ENCODE data around the gene USP32. TPM values are rescaled to one million over a fixed set of nuclear protein-coding genes. Genes with fewer than 3 reads are reported as not detected.

The USP32 gene
- total RNA-seq, 1 experiment from 2014 or later, result 62.9 TPM

DNA sequence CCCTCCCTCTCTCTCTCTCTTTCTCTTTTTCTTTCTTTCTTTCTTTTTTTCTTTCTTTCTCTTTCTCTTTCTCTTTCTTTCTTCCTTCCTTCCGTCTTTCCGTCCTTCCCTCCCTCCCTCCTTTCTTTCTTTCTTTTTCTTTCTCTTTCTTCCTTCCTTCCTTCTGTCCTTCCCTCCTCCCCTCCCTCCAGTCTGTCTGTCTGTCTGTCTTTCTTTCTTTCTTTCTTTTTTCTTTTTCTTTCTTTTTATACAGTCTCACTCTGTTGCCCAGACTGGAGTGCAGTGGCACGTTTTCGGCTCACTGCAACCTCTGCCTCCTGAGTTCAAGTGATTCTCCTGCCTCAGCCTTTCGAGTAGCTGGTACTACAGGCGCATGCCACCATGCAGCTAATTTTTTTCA lies 227.8 kb downstream of the USP32 start:
- no peaks in the 10 kb centered on the region for H3K9me3 Mint-ChIP-seq (ENCODE audit: unreplicated experiment)
- ChIA-PET POLR2A (interaction anchor here (0.5 kb wide), 1 partner anchor 359 kb away, joined by 3 read pairs; no protein-coding TSS in a partner anchor), CTCF (no interaction called here)
- H3K27ac Mint-ChIP-seq (ENCODE audit: low read depth, unreplicated experiment), result no peak overlapping the region
- H3K36me3 Mint-ChIP-seq (ENCODE audit: insufficient read depth, unreplicated experiment), result no peaks in the 10 kb centered on the region
- peaks cover 4% of the 10 kb centered on the region for H3K4me1 Mint-ChIP-seq (ENCODE audit: insufficient read depth, unreplicated experiment)
- H3K4me3 Mint-ChIP-seq (ENCODE audit: unreplicated experiment), result no peak overlapping the region
- BruUV-seq (replicated peaks), result no TSS peak
- TF ChIP-seq, protein P1, sequence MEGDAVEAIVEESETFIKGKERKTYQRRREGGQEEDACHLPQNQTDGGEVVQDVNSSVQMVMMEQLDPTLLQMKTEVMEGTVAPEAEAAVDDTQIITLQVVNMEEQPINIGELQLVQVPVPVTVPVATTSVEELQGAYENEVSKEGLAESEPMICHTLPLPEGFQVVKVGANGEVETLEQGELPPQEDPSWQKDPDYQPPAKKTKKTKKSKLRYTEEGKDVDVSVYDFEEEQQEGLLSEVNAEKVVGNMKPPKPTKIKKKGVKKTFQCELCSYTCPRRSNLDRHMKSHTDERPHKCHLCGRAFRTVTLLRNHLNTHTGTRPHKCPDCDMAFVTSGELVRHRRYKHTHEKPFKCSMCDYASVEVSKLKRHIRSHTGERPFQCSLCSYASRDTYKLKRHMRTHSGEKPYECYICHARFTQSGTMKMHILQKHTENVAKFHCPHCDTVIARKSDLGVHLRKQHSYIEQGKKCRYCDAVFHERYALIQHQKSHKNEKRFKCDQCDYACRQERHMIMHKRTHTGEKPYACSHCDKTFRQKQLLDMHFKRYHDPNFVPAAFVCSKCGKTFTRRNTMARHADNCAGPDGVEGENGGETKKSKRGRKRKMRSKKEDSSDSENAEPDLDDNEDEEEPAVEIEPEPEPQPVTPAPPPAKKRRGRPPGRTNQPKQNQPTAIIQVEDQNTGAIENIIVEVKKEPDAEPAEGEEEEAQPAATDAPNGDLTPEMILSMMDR (IDR thresholded peaks at IDR 0.05; ENCODE audit: unreplicated experiment), result no peak
- intact Hi-C loops (cut with micrococcal nuclease), result no loop called here
- H3K27me3 Mint-ChIP-seq (ENCODE audit: insufficient read depth, unreplicated experiment), result no peaks in the 10 kb centered on the region
- DNase-seq (ENCODE audit: unreplicated experiment), result no peak

DNA sequence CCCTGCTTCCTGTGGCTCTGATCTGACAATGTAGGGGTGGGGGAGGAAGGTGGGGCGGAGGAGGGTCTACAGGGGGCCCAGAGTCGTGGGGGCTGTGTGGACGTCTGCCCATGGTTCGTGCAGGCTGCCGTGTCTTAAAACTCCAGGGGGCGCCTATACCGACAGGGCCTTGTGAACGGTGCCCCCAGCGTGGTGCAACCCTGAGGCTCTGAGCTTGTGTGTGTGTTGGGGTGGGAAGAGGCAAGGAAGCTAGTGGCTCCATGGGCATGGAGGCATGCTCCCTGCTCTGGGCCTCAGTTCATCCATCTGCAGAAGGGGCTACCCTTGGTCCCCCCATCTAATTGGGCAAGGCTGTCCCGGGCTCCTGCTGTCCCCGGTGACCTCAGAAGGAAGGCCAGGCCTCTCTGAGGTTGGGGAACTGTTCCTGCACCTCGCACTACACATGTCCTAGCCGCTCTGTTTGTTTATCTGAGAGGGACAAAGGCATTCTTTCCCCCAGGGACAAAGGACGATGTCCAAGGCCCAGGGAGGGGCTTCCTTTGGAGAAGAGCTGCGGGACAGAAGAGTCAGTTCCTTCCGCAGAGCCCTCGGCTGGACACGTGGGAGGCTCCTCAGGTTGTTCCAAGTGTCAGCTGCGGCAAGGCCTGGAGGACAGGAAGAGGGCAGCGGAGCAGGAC lies 228.7 kb downstream of the USP32 start:
- Mint-ChIP-seq H3K9me3 (ENCODE audit: unreplicated experiment) (no peaks in the 10 kb centered on the region), H3K27me3 (ENCODE audit: insufficient read depth, unreplicated experiment) (no peaks in the 10 kb centered on the region), H3K4me1 (ENCODE audit: insufficient read depth, unreplicated experiment) (peaks cover 4% of the 10 kb centered on the region), H3K36me3 (ENCODE audit: insufficient read depth, unreplicated experiment) (no peaks in the 10 kb centered on the region), H3K4me3 (ENCODE audit: unreplicated experiment) (no peak overlapping the region), H3K27ac (ENCODE audit: low read depth, unreplicated experiment) (no peak overlapping the region)
- BruUV-seq (replicated peaks), result no TSS peak
- intact Hi-C loops (cut with micrococcal nuclease), result no loop called here
- DNase-seq (ENCODE audit: unreplicated experiment), result no peak
- ChIA-PET CTCF (no interaction called here), POLR2A (interaction anchor here (0.5 kb wide), 1 partner anchor 360 kb away, joined by 3 read pairs; no protein-coding TSS in a partner anchor)
- TF ChIP-seq, protein P1 (IDR thresholded peaks at IDR 0.05; ENCODE audit: unreplicated experiment), result no peak

DNA sequence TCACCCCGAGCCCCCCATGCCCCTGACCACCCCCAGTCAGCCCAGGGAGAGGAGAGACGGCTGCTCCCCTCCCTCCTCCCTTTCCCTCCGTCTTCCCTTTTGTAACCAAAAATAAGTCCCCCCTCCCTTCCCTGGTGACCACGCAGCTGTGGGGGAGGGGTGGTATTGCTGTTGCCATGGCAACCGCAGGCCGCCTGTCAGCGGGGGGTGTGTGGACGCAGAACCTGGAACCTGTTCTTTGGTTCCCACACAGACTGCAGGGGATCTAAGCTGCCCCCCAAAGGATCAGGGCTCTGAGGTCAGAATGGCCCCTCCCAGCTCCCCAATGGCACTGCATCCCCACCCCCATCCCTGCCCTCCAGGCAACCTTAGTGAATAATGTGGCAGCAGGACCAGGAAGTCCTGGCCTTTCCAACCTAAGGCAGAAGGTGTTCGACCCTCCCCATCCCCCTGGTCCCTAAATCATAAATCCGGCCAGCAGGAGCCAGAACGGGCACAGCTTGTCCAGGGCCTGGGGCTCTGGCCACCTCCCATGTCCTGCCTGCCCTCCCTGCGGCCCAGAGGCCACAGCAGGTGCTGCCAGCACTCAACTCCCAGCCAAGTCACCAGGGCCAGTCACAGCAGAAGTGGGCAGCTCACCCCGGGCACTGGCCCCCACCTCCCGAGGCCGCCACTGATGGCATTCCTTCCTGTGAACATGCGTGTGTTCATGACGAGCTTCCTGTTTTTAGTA lies 230.2 kb downstream of the USP32 start:
- peaks cover 4% of the 10 kb centered on the region for H3K4me1 Mint-ChIP-seq (ENCODE audit: insufficient read depth, unreplicated experiment)
- no TSS peak for BruUV-seq (replicated peaks)
- no peaks in the 10 kb centered on the region for H3K9me3 Mint-ChIP-seq (ENCODE audit: unreplicated experiment)
- DNase-seq (ENCODE audit: unreplicated experiment), result no peak
- H3K27ac Mint-ChIP-seq (ENCODE audit: low read depth, unreplicated experiment), result no peak overlapping the region
- ChIA-PET POLR2A (interaction anchor here (0.7 kb wide), 1 partner anchor 102 kb away, joined by 3 read pairs; no protein-coding TSS in a partner anchor), CTCF (interaction anchor here (0.6 to 0.7 kb wide), 2 partner anchors 20 to 401 kb away, joined by 3 to 4 read pairs; no protein-coding TSS in a partner anchor)
- intact Hi-C loops (cut with micrococcal nuclease), result no loop called here
- no peaks in the 10 kb centered on the region for H3K27me3 Mint-ChIP-seq (ENCODE audit: insufficient read depth, unreplicated experiment)
- TF ChIP-seq, protein P1 (IDR thresholded peaks at IDR 0.05; ENCODE audit: unreplicated experiment), result no peak
- no peak overlapping the region for H3K4me3 Mint-ChIP-seq (ENCODE audit: unreplicated experiment)
- no peaks in the 10 kb centered on the region for H3K36me3 Mint-ChIP-seq (ENCODE audit: insufficient read depth, unreplicated experiment)

DNA sequence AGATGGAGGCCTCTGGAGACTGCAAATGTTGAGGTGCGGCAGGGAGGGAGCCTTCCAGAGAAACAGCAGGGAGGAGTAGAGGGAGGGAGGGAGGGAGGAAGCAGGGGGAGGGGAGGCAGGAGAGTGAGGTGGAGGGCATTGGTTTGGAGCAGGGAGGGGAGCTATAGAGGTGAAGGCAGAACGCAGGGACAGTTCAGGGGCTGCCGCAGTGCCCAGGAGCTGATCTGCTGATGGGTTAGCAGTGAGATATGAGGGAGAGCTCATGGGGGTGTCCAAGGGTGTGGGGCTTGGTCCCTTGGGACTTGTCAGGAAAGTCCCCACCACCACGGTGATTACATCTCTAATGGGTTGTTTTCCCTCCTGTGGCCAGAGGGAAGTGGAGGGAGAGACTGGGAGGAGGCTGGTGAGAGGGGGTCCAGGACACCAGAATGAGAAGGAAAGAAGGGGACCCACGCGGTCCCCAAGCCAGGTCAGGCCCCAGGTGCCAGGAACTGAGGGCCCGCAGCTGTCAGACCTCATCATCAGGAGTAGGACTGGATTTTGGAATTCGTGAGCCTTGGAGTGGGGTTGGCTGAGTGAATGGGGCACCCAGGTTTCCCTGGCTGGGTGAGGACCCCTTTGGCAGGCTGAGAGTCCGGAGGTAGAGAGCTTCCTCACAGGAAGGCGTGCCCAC lies 231.0 kb downstream of the USP32 start:
- Mint-ChIP-seq H3K27ac (ENCODE audit: low read depth, unreplicated experiment) (no peak overlapping the region), H3K4me3 (ENCODE audit: unreplicated experiment) (no peak overlapping the region), H3K9me3 (ENCODE audit: unreplicated experiment) (no peaks in the 10 kb centered on the region), H3K36me3 (ENCODE audit: insufficient read depth, unreplicated experiment) (no peaks in the 10 kb centered on the region), H3K27me3 (ENCODE audit: insufficient read depth, unreplicated experiment) (no peaks in the 10 kb centered on the region), H3K4me1 (ENCODE audit: insufficient read depth, unreplicated experiment) (peaks cover 4% of the 10 kb centered on the region)
- no peak for DNase-seq (ENCODE audit: unreplicated experiment)
- TF ChIP-seq, protein P1 (IDR thresholded peaks at IDR 0.05; ENCODE audit: unreplicated experiment), result no peak
- POLR2A ChIA-PET, result no interaction called here
- intact Hi-C loops (cut with micrococcal nuclease), result no loop called here
- no TSS peak for BruUV-seq (replicated peaks)
- CTCF ChIA-PET, result interaction anchor here (0.6 to 0.7 kb wide), 3 partner anchors 19 to 402 kb away, joined by 3 to 4 read pairs (median 4); no protein-coding TSS in a partner anchor
